Occipital lobe (tissue), 2 donors: ENCODE data around the gene BAZ2A. TPM values are rescaled to one million over a fixed set of nuclear protein-coding genes. Genes with fewer than 3 reads are reported as not detected.
"Not testable (repeated sequence)": the region's sequence is repeated elsewhere in the genome, so short reads cannot be mapped to it uniquely, and the experiment has no call there.

Experiments
- DNase-seq: peaks from one replicate; lab custom pipeline; 2025; lab: John Stamatoyannopoulos, UW
- total RNA-seq: library from RNA; depleted of rRNA; stranded (reverse); fragments of >200 nt; gene quantifications from one replicate; pipeline ENCODE4 v1.2.3, GENCODE V29; 2014

The BAZ2A gene
- total RNA-seq, 1 donor from 2014 or later: 10.0 TPM

- DNase-seq: no peak
These were observed 31.1 kb downstream of the BAZ2A start for GRCh38 chr12:56599041-56599440.

GRCh38 chr12:56596815-56597214 is 33.3 kb downstream of the BAZ2A start:
- DNase-seq: no peak

- DNase-seq: no peak
These were observed 36.1 kb downstream of the BAZ2A start for GRCh38 chr12:56593909-56594621.

DNA sequence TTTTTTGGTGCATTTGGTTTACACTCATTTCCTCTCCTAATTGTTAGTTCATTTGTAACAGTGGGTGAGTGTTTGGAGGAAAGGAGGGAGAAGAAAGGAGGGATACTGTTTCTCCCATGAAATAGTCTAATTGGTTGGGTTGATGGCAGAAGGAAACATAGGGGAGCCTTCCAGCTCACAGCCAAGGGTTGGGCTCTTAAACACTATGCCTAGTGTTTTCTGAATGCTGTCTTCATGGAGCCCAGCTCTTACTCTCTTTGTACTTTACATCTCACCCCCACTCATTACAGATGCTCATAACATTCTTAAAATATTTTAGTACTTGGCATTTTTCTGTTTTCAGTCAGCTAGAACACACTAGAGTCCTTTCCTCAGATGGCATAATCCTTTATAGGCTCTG is 38.2 kb downstream of the BAZ2A start:
- DNase-seq: no peak

DNA sequence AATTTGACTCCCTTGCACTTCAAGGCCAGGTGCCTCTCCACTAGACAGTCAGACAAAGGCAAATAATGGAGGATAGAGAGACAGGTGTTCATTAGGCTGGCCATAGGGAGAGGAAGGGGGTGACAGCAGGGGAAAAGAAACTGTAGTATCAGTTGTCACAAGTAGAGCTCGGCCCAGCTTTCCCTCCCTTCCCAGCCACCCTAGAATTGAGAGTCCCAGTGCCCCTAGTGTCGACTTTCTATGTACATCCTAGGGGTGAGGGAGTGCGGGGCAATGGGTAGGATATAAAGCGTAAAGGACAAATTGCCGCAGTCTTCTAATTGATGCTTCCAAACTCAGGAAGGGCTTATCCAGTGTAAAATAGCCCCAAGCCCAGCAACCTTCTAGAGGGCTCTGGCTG is 39.0 kb downstream of the BAZ2A start:
- no peak for DNase-seq

- no peak for DNase-seq
These were observed 39.8 kb downstream of the BAZ2A start for GRCh38 chr12:56590237-56590830.

DNA sequence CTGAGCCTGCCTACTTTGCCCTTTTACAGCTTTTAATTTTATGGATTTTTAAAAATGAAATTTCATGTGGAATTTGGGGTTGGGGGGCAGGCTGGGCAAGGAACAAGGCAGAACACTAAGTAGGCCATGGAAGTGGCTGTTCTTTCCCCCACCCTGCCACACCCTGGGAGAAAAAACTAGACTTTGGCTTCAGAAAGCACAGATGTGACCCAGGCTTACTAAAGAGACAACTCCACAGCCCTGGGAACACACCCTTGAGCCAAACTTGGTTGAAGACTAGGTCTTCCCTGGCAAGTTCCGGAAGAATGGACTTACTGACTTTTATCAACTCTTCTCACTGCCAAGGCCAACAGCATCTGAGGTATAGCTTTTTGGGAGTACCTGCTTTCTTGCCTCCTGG is 40.3 kb downstream of the BAZ2A start:
- DNase-seq: no peak

GRCh38 chr12:56585098-56585497 is 45.0 kb downstream of the BAZ2A start:
- no peak for DNase-seq

DNA sequence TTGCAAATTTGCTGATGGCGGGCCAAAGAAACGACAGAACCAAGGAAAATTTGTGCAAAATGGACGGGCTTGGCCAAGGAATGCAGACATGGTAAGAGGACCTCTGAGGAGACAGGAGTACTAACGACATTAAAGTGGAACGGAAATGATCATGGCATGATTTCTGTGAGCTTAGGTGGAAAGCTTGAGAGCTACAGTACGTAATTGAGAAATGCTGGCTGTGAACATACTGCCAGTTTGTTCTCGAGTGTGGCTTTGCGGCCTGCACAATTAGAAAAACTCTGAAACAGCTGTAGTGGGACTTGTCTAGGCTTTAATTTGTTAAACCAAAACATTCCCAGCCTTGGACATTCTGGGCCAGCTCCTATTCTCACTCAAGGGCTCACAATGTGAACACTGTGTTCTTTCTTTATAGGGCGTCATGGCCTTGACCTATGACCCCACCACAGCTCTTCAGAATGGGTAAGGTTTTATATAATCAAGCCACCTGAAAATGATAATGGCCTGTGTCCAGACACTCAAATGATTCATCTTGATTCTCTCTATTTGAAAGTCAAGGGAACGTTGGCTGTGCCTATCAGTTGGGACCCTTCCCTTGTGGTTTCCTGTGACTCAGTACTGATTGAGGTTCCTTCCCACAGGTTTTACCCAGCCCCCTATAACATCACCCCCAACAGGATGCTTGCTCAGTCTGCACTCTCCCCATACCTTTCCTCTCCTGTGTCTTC is 48.5 kb downstream of the BAZ2A start:
- DNase-seq: no peak

- DNase-seq: no peak
These were observed 51.1 kb downstream of the BAZ2A start for GRCh38 chr12:56578983-56579546.

- not testable (repeated sequence) for DNase-seq
These were observed 52.9 kb downstream of the BAZ2A start for GRCh38 chr12:56577248-56577647.

- DNase-seq: no peak
These were observed 55.9 kb downstream of the BAZ2A start for GRCh38 chr12:56574210-56574609.

GRCh38 chr12:56572288-56572687 is 57.8 kb downstream of the BAZ2A start:
- no peak for DNase-seq

DNA sequence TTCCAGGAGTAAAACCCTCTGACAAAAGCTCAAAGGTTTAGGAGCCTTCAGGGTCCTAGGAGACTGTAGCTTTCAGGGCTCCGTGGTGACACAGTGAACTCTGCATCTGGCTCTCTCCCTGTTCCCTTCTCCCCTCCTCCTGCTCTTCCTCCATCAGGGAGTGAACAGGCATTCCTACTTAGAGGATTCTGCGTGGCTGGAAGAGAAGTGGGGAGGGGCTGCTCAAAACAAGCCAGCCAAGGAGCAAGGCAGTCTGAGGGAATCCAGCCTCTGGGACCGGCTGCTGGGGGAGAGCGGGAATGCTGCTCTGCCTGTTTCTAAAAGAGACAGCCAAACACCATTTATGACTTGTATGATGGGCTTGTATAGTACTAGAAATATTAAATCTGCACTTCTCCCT is 59.0 kb downstream of the BAZ2A start:
- DNase-seq: no peak

DNA sequence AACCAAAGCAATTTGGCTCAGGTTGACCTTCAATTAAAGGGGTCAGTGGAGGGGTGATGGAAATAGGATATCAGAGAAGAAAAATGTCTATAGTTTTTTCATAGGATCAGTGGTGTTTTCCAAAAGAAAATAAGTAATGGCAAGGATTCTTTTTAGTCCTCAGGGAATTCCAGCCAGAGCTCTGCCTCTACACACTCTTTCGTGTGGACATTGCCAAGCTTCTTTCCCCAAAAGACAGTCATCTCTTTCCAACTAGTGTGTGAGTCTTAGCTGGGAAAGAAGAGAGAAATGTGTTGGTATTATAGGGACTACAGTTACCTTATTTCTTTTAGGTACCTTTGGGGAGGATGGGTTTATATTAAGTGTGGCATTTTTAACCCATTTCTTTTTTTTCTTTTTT is 62.0 kb downstream of the BAZ2A start:
- no peak for DNase-seq

GRCh38 chr12:56565510-56566101 is 64.5 kb downstream of the BAZ2A start:
- DNase-seq: no peak

GRCh38 chr12:56551070-56551469 is 79.1 kb downstream of the BAZ2A start:
- no peak for DNase-seq

DNA sequence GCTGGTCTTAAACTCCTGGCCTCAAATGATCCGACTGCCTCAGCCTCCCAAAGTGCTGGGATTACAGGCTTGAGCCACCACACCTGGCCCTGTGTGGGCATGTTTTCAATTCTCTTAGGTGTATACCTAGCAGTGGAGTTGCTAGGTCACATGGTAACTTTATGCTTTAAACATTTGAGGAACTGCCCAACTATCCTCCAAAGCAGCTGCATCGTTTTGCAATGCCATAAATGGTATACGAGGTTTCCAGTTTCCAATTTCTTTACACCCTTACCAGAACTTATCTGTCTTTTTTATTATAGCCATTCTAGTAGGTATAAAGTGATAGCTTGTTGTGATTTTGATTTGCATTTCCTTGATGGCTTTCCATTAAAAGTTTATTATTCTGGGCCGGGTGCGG is 83.4 kb downstream of the BAZ2A start:
- no peak for DNase-seq
